Measurements from ENCODE around the gene ACTN3.
"Not testable (repeated sequence)": the region's sequence is repeated elsewhere in the genome, so short reads cannot be mapped to it uniquely, and the experiment has no call there.

ACTN3 gene

GRCh38 chr11:66544952-66545351 lies 1.8 kb upstream of the ACTN3 start:
- DNase-seq (ENCODE audit: low read depth in 4 of 4, low spot score in 1 of 4): not testable (repeated sequence)

DNA sequence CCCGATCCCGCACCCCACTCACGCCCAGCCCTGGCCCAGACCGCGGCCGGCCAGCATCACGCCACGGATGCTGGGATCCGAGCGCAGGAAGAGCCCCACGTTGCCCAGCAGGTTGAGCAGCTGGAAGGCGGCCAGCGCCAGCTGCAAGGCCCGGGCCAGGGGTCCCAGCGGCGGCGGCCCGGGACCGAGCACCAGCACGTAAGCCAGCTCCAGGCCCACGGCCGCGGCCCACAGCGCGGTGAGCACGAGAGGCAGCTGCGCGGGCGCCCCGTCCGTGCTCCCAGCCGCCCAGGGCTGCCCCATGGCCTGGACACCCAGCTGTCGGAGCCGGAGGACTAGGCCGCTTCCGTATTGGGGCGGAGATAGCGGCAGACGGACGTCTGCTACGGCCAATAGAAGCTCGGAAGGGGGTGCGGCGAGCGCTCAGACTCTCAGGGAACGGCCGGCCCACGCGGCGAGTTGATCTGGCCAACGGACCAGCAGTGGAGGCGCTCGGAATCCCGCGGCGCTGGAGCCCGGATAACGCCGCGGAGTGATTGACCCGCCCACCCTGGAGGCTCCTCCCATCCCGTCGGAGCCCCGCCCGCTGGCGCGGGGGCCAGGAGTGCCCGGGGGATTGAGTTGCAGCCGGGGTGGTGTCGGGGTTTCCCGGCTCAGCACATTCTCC lies 869 bp upstream of the ACTN3 start, which contains the start of gene ZDHHC24:
ZDHHC24 (minus strand) TSS at position 348 of the 667 bp plus-strand sequence; CDS start at position 303, 45 bp downstream.
- peak; percentile 62 to 91 (median 74) for DNase-seq (ENCODE audit: low read depth in 4 of 4, low spot score in 1 of 4)

DNA sequence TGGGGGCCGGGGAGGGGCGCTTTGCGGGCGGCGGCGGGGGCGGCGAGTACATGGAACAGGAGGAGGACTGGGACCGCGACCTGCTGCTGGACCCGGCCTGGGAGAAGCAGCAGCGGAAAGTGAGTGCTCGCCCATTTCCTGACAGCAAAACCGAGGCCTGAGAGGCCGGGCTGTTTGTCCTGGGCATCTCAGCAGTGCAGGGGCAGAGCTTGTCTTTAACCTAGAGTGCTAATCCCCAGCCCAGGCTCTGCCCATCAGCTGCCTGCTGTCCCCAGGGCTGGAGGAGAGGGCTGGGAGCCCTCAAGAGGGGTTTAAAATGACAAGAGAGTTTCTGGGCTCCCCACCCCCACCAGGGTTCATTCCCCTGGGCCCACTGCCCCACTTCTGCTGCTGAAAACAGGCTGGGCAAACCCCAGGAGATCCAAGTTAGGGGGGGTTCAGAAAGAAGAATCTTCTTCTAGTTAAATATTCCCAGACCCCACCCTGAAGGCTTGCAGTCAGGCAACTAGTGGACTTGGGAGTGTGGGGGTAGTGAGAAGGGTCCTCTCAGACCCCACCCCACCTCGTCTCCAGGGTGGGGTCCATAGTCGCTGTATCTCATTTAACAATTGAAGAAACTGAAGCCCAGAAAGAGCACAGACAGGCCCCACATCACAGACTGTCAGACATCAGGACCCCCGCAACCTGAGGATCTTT lies 411 bp downstream of the ACTN3 start:
- DNase-seq (ENCODE audit: low read depth in 4 of 4, low spot score in 1 of 4): no peak

- no peak for DNase-seq (ENCODE audit: low read depth in 4 of 4, low spot score in 1 of 4)
Observed at GRCh38 chr11:66547662-66548009, 933 bp downstream of the ACTN3 start.

DNA sequence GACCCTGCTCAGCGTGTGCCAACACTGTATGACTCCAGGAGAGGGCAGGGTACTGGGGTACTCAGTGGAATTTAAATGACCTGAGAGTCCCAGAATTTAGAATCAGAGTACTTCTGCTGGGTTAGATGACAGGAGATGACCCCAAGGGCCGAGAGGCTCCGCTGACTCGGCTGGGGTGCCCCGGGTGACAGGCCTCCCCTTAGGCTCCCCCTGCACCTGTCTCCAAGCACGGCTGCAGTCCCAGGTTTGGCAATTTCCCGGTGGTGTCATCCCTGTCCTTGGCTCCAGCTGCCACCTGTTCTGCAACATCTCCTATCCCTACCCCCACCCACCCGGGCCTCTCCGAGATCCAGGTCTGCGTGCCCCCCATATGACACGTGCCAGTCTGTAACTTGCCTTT lies 1.3 kb downstream of the ACTN3 start:
- no peak for DNase-seq (ENCODE audit: low read depth in 4 of 4, low spot score in 1 of 4)

- no peak for DNase-seq (ENCODE audit: low read depth in 4 of 4, low spot score in 1 of 4)
Observed at GRCh38 chr11:66548774-66549630, 2.3 kb downstream of the ACTN3 start.

- no peak for DNase-seq (ENCODE audit: low read depth in 4 of 4, low spot score in 1 of 4)
Observed at GRCh38 chr11:66549696-66550095, 3.0 kb downstream of the ACTN3 start.

DNA sequence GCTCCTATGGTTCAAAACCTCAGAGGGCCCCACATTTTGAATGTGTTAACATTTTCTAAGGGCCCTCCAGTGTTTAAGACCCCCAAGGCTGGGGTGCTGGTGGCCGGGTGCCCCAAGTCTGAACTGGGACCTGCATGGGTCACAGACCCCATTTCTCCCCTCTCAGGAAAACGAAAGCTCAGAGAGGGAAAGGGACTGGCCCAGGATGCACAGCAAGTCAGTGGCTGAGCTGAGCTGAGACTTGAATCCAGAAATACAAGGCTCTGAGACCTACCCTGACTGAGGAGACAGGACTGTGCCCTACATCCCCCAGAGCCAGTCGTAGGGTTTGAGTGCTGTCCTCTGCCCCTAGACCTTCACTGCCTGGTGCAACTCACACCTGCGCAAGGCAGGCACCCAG lies 4.2 kb downstream of the ACTN3 start:
- DNase-seq (ENCODE audit: low read depth in 4 of 4, low spot score in 1 of 4): no peak

GRCh38 chr11:66554602-66555001 lies 7.9 kb downstream of the ACTN3 start:
- no peak for DNase-seq (ENCODE audit: low read depth in 4 of 4, low spot score in 1 of 4)

DNA sequence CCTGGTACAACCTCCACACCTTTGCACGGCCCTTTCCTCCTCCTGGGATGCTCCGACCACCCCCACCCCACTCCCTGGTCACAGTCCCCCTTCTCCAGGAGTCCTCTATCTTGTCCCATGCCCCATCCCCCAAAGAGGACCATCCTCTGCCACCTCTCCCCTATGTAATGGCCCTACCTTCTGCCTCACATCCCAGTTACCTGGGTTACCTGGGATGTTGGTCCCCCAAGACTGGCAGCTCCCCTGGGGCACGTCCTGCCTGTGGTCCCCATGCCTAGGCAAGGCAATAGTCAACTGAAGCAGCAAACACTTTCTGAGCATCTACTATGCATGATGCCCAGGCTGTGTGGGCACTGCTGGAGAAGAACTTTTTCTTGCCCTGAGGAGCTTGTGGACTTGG lies 8.7 kb downstream of the ACTN3 start:
- no peak for DNase-seq (ENCODE audit: low read depth in 4 of 4, low spot score in 1 of 4)

- DNase-seq (ENCODE audit: low read depth in 4 of 4, low spot score in 1 of 4): no peak
Observed at GRCh38 chr11:66556086-66556485, 9.4 kb downstream of the ACTN3 start.

DNA sequence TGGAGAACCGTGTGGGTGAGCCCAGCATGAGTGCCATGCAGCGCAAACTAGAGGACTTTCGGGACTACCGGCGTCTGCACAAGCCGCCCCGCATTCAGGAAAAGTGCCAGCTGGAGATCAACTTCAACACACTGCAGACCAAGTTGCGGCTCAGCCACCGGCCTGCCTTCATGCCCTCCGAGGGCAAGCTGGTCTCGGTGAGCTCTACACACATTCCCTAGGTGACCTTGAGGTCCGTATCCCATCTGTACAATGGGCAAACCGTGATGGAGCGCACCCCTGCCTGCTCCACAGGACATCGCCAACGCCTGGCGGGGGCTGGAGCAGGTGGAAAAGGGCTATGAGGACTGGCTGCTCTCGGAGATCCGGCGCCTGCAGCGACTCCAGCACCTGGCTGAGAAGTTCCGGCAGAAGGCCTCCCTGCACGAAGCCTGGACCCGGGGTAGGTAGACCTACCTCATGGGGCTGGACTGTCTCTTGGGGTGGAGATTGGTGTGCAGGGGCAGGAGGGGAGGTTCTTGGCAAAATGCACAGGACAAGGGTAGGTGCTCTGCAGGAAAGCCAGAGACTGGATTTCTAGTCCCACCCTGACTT lies 11.1 kb downstream of the ACTN3 start:
- no peak for DNase-seq (ENCODE audit: low read depth in 4 of 4, low spot score in 1 of 4)

DNA sequence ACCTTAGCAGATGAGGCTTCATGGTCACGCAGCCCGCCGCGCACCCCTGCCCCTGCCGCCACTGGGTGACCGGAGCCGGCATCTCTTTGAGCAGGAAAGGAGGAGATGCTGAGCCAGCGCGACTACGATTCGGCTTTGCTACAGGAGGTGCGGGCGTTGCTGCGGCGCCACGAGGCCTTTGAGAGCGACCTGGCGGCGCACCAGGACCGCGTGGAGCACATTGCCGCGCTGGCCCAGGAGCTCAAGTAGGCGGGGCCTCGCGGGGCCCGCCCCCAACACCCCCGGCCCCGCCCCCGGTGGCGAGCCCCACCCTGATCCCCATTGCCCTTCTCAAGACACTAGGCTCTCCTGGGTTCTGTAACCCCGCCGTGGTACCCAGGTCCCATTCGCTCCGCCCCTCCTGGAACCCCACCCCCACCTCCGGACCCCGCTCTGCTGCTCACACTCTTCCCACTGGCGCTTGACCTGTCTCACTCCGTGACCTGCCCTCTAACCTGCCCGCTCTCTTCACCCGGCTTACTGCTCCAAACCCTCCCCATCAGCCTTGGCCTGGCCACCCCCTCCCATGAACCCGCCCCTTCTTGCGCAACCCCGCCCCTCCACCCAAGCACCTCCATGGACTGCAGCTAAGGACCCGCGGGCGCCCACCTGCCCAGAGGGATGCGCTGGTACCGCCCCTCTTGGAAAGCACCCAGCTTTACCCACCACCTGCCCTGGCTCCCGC lies 12.6 kb downstream of the ACTN3 start:
- DNase-seq (ENCODE audit: low read depth in 4 of 4, low spot score in 1 of 4): peak in 1 of 4 experiments; percentile 14

GRCh38 chr11:66559866-66560676 lies 13.4 kb downstream of the ACTN3 start:
- DNase-seq (ENCODE audit: low read depth in 4 of 4, low spot score in 1 of 4): no peak

DNA sequence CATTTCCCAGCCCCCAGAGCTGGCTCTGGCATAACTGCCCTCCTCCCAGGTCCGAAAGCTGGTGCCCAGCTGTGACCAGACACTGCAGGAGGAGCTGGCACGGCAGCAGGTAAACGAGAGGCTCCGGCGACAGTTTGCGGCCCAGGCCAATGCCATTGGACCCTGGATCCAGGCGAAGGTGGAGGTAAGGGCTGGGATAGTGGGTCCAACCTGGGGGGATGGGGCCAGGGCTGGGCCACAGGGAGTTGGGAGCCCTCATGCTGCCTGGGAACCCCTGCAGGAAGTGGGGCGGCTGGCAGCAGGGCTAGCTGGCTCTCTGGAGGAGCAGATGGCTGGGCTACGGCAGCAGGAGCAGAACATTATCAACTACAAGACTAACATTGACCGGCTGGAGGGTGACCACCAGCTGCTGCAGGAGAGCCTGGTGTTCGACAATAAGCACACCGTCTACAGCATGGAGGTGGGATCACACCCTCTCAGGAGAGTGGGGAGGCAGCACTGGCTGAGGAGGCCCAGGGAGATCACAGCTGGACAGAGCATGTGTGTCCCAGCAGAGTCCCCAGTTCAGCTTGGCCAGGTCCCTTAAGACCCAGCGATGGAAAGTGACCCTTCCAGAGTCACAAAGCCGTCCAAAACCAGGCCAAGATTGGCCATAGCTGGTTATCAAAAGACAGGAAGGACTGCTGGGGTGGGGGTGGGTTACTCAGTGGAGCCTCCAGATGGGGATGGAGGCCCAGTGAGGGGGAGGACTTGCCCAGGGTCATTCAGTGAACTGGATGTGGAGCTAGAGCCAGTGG lies 14.7 kb downstream of the ACTN3 start:
- no peak for DNase-seq (ENCODE audit: low read depth in 4 of 4, low spot score in 1 of 4)

DNA sequence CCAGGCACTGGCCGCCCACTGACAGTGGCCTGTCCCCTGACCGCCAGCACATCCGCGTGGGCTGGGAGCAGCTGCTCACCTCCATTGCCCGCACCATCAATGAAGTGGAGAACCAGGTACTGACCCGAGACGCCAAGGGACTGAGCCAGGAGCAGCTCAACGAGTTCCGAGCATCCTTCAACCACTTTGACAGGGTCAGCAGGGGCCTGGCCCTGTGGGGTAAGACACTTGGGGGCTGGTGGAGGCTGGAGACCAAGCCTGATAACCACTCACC lies 15.2 kb downstream of the ACTN3 start:
- no peak for DNase-seq (ENCODE audit: low read depth in 4 of 4, low spot score in 1 of 4)

DNA sequence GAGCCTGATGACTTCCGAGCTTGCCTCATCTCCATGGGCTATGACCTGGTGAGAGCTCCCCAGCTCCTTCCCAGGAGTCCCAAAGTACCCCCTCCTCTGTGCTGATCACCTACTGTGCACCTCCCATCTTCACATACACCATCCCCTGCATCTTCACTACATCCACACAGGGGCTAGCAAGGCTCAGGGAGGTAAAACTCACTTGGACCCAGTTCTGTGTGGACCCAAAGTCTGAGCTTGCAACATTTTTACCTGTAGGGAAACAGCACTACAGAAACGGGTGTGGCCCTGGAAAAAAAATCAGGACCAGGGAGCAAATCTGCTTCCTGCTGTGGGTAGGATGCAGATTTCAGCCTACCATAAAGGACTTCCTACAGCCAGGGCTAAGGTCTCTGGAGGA lies 15.6 kb downstream of the ACTN3 start:
- no peak for DNase-seq (ENCODE audit: low read depth in 4 of 4, low spot score in 1 of 4)

GRCh38 chr11:66562907-66563583 lies 16.3 kb downstream of the ACTN3 start:
- no peak for DNase-seq (ENCODE audit: low read depth in 4 of 4, low spot score in 1 of 4)

DNA sequence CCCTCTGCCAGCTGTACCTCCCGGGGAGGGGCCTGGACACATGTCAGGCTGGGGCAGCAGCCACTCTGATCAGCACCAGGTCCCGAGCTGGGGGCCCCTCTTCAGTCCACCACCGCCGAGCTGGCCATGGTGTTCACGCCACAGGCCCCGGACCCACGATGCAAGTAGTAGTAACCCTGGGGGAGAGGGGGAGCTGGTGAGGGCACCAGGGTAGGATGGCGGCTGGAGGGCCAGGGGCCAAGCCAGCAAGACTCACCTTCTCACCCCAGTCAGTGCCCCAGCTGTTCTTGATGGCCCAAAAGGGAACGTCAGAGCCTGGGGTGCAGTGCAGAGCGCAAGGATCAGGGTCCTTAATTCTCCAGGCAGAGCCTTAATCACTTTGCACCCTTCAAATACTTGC lies 17.1 kb downstream of the ACTN3 start:
- DNase-seq (ENCODE audit: low read depth in 4 of 4, low spot score in 1 of 4): no peak
